MCF 10A (cell line): ENCODE results near the gene RAB5B. TPM values are rescaled to one million over a fixed set of nuclear protein-coding genes. Genes with fewer than 3 reads are reported as not detected.

ENCODE experiments used
- BruUV-seq: library from RNA; stranded (reverse); fragments of 400-500 nt; replicated peaks from 2 replicates; lab custom pipeline; 2021; lab: Mats Ljungman, UMichigan
- CTCF ChIA-PET: fragments of 300-600 bp; sonication (Branson Sonifier 250); formaldehyde crosslinking; extraction: SDS; loops from one replicate; lab custom pipeline; 2021; ENCODE audit warnings: antibody characterized with exemption, inconsistent platforms; lab: Yijun Ruan, JAX
- POLR2A ChIA-PET: fragments of 300-600, 350-650 bp; sonication (Branson Sonifier 250); formaldehyde crosslinking; extraction: SDS; loops from one replicate; lab custom pipeline; 2020; ENCODE audit warnings: antibody characterized with exemption, inconsistent platforms; lab: Yijun Ruan, JAX
- DNase-seq: peaks from one replicate; pipeline ENCODE4 v3.0.0-alpha.2; 2018; ENCODE audit not compliant: unreplicated experiment
- H3K27ac Mint-ChIP-seq: one replicate; pipeline ENCODE4 v1.8.0; 2022; ENCODE audit warnings: mild to moderate bottlenecking, low read depth, mixed read lengths; ENCODE audit not compliant: unreplicated experiment
- H3K27me3 Mint-ChIP-seq: one replicate; pipeline ENCODE4 v1.8.0; 2022; ENCODE audit warnings: mixed read lengths; ENCODE audit not compliant: insufficient read depth, unreplicated experiment
- H3K36me3 Mint-ChIP-seq: one replicate; pipeline ENCODE4 v1.8.0; 2022; ENCODE audit warnings: mild to moderate bottlenecking, moderate library complexity, mixed read lengths; ENCODE audit not compliant: insufficient read depth, unreplicated experiment
- H3K4me1 Mint-ChIP-seq: one replicate; pipeline ENCODE4 v1.8.0; 2022; ENCODE audit warnings: mixed read lengths; ENCODE audit not compliant: insufficient read depth, unreplicated experiment
- H3K4me3 Mint-ChIP-seq: one replicate; pipeline ENCODE4 v1.8.0; 2022; ENCODE audit warnings: mild to moderate bottlenecking, moderate library complexity, mixed read lengths; ENCODE audit not compliant: unreplicated experiment
- H3K9me3 Mint-ChIP-seq: one replicate; pipeline ENCODE4 v1.8.0; 2022; ENCODE audit warnings: mixed read lengths; ENCODE audit not compliant: unreplicated experiment
- intact Hi-C: fragments of 100-400 bp; cut with micrococcal nuclease; formaldehyde crosslinking; loops from 2 replicates; pipeline ENCODE4 v1.14.1; 2022
- total RNA-seq: library from RNA; stranded (reverse); gene quantifications from 2 replicates; pipeline ENCODE4 v1.2.3, GENCODE V29; 2022
- TF ChIP-seq, protein P1 (sequence below): fragments of 200-600 bp; IDR thresholded peaks from one replicate; pipeline ENCODE4 v1.8.0; 2022; ENCODE audit warnings: antibody characterized with exemption, mild to moderate bottlenecking; ENCODE audit not compliant: unreplicated experiment

Gene RAB5B
- total RNA-seq, 1 experiment from 2014 or later, result 67.4 TPM

GRCh38 chr12:55926738-55927587 lies 46.9 kb upstream of the RAB5B start:
- CTCF ChIA-PET, result interaction anchor here (0.6 to 8.2 kb wide), 30 partner anchors 10 to 187 kb away, joined by 3 to 108 read pairs (median 4); partner anchors contain the start of genes DNAJC14, ORMDL2, RAB5B and SARNP

GRCh38 chr12:55927588-55928502 lies 46.0 kb upstream of the RAB5B start, which contains the start of gene PYM1:
TSS of gene PYM1 (minus strand) at chr12:55927894. CDS start at chr12:55927761, 133 bp downstream.
- peak within 1 kb of the TSS; percentile 93 for H3K27ac Mint-ChIP-seq
- TF ChIP-seq, protein P1, sequence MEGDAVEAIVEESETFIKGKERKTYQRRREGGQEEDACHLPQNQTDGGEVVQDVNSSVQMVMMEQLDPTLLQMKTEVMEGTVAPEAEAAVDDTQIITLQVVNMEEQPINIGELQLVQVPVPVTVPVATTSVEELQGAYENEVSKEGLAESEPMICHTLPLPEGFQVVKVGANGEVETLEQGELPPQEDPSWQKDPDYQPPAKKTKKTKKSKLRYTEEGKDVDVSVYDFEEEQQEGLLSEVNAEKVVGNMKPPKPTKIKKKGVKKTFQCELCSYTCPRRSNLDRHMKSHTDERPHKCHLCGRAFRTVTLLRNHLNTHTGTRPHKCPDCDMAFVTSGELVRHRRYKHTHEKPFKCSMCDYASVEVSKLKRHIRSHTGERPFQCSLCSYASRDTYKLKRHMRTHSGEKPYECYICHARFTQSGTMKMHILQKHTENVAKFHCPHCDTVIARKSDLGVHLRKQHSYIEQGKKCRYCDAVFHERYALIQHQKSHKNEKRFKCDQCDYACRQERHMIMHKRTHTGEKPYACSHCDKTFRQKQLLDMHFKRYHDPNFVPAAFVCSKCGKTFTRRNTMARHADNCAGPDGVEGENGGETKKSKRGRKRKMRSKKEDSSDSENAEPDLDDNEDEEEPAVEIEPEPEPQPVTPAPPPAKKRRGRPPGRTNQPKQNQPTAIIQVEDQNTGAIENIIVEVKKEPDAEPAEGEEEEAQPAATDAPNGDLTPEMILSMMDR, result no peak
- H3K4me1 Mint-ChIP-seq, result peaks cover 43% of the 10 kb centered on the region
- DNase-seq, result peak; percentile 87
- H3K36me3 Mint-ChIP-seq, result peaks cover 15% of the 10 kb centered on the region
- ChIA-PET CTCF (interaction anchor here (0.6 to 8.2 kb wide), 9 partner anchors 10 to 431 kb away, joined by 3 to 108 read pairs (median 4); partner anchors contain the start of genes ORMDL2 and SARNP), POLR2A (interaction anchor here (0.7 to 12.6 kb wide), 17 partner anchors 11 to 198 kb away, joined by 3 to 207 read pairs (median 4); partner anchors contain the start of genes CD63, DNAJC14, ORMDL2 and RAB5B)
- intact Hi-C loops, result loop anchor here (1.0 kb wide), 2 partner anchors 80 to 99 kb away; partner anchors contain the start of gene DNAJC14
- H3K9me3 Mint-ChIP-seq, result no peaks in the 10 kb centered on the region
- H3K27me3 Mint-ChIP-seq, result no peaks in the 10 kb centered on the region
- peak within 1 kb of the TSS; percentile 95 for H3K4me3 Mint-ChIP-seq
- BruUV-seq, result no TSS peak

More at GRCh38 chr12:55926738-55927587, 46.9 kb upstream of the RAB5B start:
- peak overlapping the region; percentile 93 for H3K27ac Mint-ChIP-seq
- TF ChIP-seq, protein P1, result peak; percentile 85
- intact Hi-C loops, result loop anchor here (1.0 kb wide), 4 partner anchors 46 to 110 kb away; partner anchors contain the start of genes DNAJC14 and SARNP
- no peaks in the 10 kb centered on the region for H3K27me3 Mint-ChIP-seq
- no peaks in the 10 kb centered on the region for H3K9me3 Mint-ChIP-seq
- H3K4me1 Mint-ChIP-seq, result peaks cover 38% of the 10 kb centered on the region
- no TSS peak for BruUV-seq
- peak overlapping the region; percentile 95 for H3K4me3 Mint-ChIP-seq
- DNase-seq, result peak; percentile 91
- H3K36me3 Mint-ChIP-seq, result peaks cover 24% of the 10 kb centered on the region
- POLR2A ChIA-PET, result interaction anchor here (0.7 to 12.6 kb wide), 17 partner anchors 11 to 271 kb away, joined by 3 to 207 read pairs (median 4); partner anchors contain the start of genes CD63, DNAJC14, ORMDL2 and RAB5B

- Mint-ChIP-seq H3K9me3 (no peaks in the 10 kb centered on the region), H3K4me1 (peaks cover 41% of the 10 kb centered on the region), H3K4me3 (peak overlapping the region; percentile 48), H3K27me3 (no peaks in the 10 kb centered on the region), H3K36me3 (peaks cover 3% of the 10 kb centered on the region), H3K27ac (peak overlapping the region; percentile 89)
- DNase-seq, result no peak
- ChIA-PET CTCF (interaction anchor here (0.5 to 8.2 kb wide), 10 partner anchors 9 to 191 kb away, joined by 3 to 108 read pairs (median 4); partner anchors contain the start of genes DNAJC14, ORMDL2 and SARNP), POLR2A (interaction anchor here (0.6 to 12.6 kb wide), 15 partner anchors 9 to 200 kb away, joined by 3 to 207 read pairs (median 10); partner anchors contain the start of genes CD63, DNAJC14, ORMDL2 and RAB5B)
- BruUV-seq, result no TSS peak
- TF ChIP-seq, protein P1, result no peak
- intact Hi-C loops, result no loop called here
Measured at GRCh38 chr12:55929306-55929791, 44.5 kb upstream of the RAB5B start.
